ENCODE results near the gene EBF3.

DNA sequence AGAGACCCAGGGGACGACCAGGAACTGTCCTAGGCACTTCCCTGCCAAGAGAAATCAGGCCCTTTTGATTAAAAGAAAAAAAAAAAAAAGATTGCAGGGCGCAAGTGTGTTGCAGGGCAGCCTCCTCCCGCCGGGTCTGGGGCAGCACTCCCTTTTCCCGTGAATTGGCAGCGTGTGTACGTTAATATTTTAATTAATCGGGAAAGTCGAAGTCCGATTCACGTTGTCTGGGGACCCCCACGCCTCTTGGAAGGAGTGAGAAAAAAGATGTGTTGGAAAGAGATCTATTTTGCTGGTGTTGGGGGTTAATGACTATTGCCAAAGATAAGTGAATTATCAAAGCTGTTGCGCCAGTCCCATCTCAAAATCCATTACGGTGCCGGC, 1.3 kb upstream of the EBF3 start:
- TF ChIP-seq RFX5 (IDR thresholded peaks at IDR 0.05; ENCODE audit: low read depth, low read length) (no peak), CHCHD3 (CRISPR knock-in tag; IDR thresholded peaks at IDR 0.05) (no peak), EZH2 (IDR thresholded peaks at IDR 0.05; ENCODE audit: borderline replicate concordance, low read depth, low read length) (no peak), ZBED1 (IDR thresholded peaks at IDR 0.05) (no peak)
- TF ChIP-seq, protein P1, sequence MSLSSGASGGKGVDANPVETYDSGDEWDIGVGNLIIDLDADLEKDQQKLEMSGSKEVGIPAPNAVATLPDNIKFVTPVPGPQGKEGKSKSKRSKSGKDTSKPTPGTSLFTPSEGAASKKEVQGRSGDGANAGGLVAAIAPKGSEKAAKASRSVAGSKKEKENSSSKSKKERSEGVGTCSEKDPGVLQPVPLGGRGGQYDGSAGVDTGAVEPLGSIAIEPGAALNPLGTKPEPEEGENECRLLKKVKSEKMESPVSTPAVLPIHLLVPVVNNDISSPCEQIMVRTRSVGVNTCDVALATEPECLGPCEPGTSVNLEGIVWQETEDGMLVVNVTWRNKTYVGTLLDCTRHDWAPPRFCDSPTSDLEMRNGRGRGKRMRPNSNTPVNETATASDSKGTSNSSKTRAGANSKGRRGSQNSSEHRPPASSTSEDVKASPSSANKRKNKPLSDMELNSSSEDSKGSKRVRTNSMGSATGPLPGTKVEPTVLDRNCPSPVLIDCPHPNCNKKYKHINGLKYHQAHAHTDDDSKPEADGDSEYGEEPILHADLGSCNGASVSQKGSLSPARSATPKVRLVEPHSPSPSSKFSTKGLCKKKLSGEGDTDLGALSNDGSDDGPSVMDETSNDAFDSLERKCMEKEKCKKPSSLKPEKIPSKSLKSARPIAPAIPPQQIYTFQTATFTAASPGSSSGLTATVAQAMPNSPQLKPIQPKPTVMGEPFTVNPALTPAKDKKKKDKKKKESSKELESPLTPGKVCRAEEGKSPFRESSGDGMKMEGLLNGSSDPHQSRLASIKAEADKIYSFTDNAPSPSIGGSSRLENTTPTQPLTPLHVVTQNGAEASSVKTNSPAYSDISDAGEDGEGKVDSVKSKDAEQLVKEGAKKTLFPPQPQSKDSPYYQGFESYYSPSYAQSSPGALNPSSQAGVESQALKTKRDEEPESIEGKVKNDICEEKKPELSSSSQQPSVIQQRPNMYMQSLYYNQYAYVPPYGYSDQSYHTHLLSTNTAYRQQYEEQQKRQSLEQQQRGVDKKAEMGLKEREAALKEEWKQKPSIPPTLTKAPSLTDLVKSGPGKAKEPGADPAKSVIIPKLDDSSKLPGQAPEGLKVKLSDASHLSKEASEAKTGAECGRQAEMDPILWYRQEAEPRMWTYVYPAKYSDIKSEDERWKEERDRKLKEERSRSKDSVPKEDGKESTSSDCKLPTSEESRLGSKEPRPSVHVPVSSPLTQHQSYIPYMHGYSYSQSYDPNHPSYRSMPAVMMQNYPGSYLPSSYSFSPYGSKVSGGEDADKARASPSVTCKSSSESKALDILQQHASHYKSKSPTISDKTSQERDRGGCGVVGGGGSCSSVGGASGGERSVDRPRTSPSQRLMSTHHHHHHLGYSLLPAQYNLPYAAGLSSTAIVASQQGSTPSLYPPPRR (CRISPR knock-in tag; IDR thresholded peaks at IDR 0.05; ENCODE audit: borderline replicate concordance): no peak
- TF ChIP-seq, protein P2, sequence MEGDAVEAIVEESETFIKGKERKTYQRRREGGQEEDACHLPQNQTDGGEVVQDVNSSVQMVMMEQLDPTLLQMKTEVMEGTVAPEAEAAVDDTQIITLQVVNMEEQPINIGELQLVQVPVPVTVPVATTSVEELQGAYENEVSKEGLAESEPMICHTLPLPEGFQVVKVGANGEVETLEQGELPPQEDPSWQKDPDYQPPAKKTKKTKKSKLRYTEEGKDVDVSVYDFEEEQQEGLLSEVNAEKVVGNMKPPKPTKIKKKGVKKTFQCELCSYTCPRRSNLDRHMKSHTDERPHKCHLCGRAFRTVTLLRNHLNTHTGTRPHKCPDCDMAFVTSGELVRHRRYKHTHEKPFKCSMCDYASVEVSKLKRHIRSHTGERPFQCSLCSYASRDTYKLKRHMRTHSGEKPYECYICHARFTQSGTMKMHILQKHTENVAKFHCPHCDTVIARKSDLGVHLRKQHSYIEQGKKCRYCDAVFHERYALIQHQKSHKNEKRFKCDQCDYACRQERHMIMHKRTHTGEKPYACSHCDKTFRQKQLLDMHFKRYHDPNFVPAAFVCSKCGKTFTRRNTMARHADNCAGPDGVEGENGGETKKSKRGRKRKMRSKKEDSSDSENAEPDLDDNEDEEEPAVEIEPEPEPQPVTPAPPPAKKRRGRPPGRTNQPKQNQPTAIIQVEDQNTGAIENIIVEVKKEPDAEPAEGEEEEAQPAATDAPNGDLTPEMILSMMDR (IDR thresholded peaks at IDR 0.05 in 2 of 3, conservative IDR thresholded peaks at IDR 0.05 in 1 of 3; ENCODE audit: insufficient read depth in 2 of 3, low read depth in 1 of 3, low read length in 3 of 3): no peak
